ENCODE results near the gene TBC1D22A. TPM values are rescaled to one million over a fixed set of nuclear protein-coding genes. Genes with fewer than 3 reads are reported as not detected.

Gene TBC1D22A
- total and polyA plus RNA-seq, 2 experiments from 2014 or later, result 9.6 to 13.3 TPM

DNA sequence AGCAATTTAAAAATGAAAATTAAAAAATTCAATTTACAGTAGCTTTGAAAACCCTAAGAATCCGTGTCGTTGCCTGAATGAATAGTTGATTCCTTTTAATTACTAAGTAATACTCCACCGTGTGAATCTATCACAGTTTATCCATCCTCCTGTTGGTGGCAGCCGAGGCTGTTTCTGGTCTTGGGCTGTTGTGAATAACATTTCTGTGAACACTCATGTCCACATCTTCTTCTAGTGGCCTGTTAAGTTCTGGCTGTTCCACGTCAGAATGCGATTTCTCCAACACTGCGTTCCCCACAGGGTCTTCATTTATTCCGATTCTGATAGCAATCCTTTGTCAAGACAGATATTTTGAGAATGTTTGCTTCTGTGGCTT is 223.0 kb downstream of the TBC1D22A start (continued):
- TF ChIP-seq, protein P1, sequence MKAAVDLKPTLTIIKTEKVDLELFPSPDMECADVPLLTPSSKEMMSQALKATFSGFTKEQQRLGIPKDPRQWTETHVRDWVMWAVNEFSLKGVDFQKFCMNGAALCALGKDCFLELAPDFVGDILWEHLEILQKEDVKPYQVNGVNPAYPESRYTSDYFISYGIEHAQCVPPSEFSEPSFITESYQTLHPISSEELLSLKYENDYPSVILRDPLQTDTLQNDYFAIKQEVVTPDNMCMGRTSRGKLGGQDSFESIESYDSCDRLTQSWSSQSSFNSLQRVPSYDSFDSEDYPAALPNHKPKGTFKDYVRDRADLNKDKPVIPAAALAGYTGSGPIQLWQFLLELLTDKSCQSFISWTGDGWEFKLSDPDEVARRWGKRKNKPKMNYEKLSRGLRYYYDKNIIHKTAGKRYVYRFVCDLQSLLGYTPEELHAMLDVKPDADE (IDR thresholded peaks at IDR 0.05), result no peak
- TF ChIP-seq CREB1 (CRISPR knock-in tag; IDR thresholded peaks at IDR 0.05; ENCODE audit: low read depth), result no peak
- TF ChIP-seq ZNF114 (CRISPR knock-in tag; IDR thresholded peaks at IDR 0.05), result no peak
- TF ChIP-seq EZH2 (IDR thresholded peaks at IDR 0.05; ENCODE audit: low read depth, unreplicated experiment), result no peak

DNA sequence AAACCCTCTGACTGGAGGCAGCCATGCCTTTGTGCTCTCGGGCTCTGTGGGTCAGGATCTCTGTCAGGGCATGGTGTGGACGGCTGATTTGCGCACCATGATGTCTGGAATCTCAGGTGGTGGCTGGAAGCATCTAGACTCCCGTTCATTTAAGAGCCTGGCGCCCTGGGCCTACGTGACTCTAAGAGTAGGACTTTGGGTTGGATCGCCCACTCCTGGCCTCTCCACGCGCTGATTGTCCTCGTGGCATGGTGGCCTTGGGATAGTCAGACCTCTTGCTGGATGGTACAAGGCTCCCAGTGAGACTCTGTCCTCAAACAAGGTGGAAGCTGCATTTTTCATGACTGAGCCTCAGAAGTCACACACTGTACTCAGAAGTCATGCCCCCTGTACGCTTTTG is 224.3 kb downstream of the TBC1D22A start:
- no peaks in the 10 kb centered on the region; the same call in none of the 2 replicates for H4K20me1 ChIP-seq (replicated peaks; ENCODE audit: insufficient read depth)
- H3K4me3 ChIP-seq, result no peak overlapping the region
- Mint-ChIP-seq H3K36me3 (ENCODE audit: low read depth) (no peaks in the 10 kb centered on the region; the same call in 2 of the 3 replicates), H3K4me3 (no peak overlapping the region), H3K27ac (no peak overlapping the region), H3K9me3 (no peaks in the 10 kb centered on the region), H3K27me3 (ENCODE audit: insufficient read depth, low read depth, poor library complexity) (peaks cover 1% of the 10 kb centered on the region), H3K4me1 (peaks cover 13% of the 10 kb centered on the region)
- no peak overlapping the region for H3K4me2 ChIP-seq
- H3F3A ChIP-seq (replicated peaks; ENCODE audit: low read depth), result no peaks in the 10 kb centered on the region
- H3K4me1 ChIP-seq (ENCODE audit: insufficient read depth), result no peaks in the 10 kb centered on the region
- no peaks in the 10 kb centered on the region for H3K9me2 ChIP-seq (ENCODE audit: insufficient read depth)
- H3K27me3 ChIP-seq (ENCODE audit: insufficient read depth), result no peaks in the 10 kb centered on the region
- ATAC-seq (no peak), DNase-seq (ENCODE audit: low spot score) (no peak)
- no peak overlapping the region for H3K27ac ChIP-seq (ENCODE audit: low read depth)
- no peak overlapping the region for H2AFZ ChIP-seq
- no peaks in the 10 kb centered on the region for H3K36me3 ChIP-seq (ENCODE audit: insufficient read depth)
- no peak for TF ChIP-seq STAT1 (IDR thresholded peaks at IDR 0.05; ENCODE audit: unreplicated experiment)
- no peak for TF ChIP-seq POLR2AphosphoS5 (IDR thresholded peaks at IDR 0.05; ENCODE audit: low read depth)
- H3K79me2 ChIP-seq (replicated peaks; ENCODE audit: insufficient read depth), result no peaks in the 10 kb centered on the region

DNA sequence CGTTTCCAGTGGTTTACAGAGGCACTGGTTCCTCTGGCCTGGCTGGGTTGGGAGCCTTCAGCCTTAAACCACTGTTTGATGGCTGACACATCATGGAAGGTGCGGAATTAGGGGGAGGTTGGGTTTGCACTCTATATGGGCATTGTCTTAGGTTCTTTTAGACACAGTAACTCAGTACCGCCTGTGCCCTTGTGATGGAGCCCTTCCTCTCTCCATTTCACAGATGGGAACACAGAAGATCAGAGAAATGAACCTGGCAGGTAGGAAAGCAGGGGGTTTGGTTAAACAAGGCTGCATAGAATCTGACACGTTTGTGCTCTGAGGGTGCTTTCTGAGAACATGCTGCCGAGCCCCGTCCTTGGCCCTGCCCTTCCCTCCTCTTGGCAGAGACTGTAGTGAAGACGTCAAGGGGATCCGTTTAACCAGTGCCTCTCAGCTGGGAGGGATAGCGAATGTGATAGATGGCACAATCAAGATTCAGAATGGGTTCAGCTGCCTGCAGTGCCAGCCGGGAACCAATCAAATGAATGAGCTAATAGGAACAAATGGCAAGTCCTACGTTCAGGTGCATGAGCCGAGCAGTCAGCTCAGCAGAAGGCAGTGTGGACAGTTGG is 228.6 kb downstream of the TBC1D22A start:
- no peak overlapping the region for H2AFZ ChIP-seq
- H4K20me1 ChIP-seq (replicated peaks; ENCODE audit: insufficient read depth), result no peaks in the 10 kb centered on the region
- no peak for DNase-seq (ENCODE audit: low spot score)
- H3K79me2 ChIP-seq (replicated peaks; ENCODE audit: insufficient read depth), result no peaks in the 10 kb centered on the region
- Mint-ChIP-seq H3K4me3 (no peak overlapping the region), H3K9me3 (no peaks in the 10 kb centered on the region), H3K27ac (no peak overlapping the region), H3K27me3 (ENCODE audit: insufficient read depth, low read depth, poor library complexity) (peaks cover 2% of the 10 kb centered on the region), H3K4me1 (peaks cover 10% of the 10 kb centered on the region; the same call in 2 of the 3 replicates), H3K36me3 (ENCODE audit: low read depth) (no peaks in the 10 kb centered on the region; the same call in 2 of the 3 replicates)
- TF ChIP-seq CREB1 (CRISPR knock-in tag; IDR thresholded peaks at IDR 0.05; ENCODE audit: low read depth) (no peak), POLR2AphosphoS5 (IDR thresholded peaks at IDR 0.05; ENCODE audit: low read depth) (no peak)
- TF ChIP-seq, protein P1 (IDR thresholded peaks at IDR 0.05), result no peak
- TF ChIP-seq, protein P2, sequence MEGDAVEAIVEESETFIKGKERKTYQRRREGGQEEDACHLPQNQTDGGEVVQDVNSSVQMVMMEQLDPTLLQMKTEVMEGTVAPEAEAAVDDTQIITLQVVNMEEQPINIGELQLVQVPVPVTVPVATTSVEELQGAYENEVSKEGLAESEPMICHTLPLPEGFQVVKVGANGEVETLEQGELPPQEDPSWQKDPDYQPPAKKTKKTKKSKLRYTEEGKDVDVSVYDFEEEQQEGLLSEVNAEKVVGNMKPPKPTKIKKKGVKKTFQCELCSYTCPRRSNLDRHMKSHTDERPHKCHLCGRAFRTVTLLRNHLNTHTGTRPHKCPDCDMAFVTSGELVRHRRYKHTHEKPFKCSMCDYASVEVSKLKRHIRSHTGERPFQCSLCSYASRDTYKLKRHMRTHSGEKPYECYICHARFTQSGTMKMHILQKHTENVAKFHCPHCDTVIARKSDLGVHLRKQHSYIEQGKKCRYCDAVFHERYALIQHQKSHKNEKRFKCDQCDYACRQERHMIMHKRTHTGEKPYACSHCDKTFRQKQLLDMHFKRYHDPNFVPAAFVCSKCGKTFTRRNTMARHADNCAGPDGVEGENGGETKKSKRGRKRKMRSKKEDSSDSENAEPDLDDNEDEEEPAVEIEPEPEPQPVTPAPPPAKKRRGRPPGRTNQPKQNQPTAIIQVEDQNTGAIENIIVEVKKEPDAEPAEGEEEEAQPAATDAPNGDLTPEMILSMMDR (conservative IDR thresholded peaks at IDR 0.05; ENCODE audit: low read depth in 2 of 2), result peak in 1 of 2 experiments; percentile 32; a peak in 1 of 4 replicates
- no peak overlapping the region for H3K4me3 ChIP-seq
- ATAC-seq, result peak; percentile 44; the same call in 2 of the 3 replicates
- no peaks in the 10 kb centered on the region for H3K27me3 ChIP-seq (ENCODE audit: insufficient read depth)
- H3K4me1 ChIP-seq (ENCODE audit: insufficient read depth), result no peaks in the 10 kb centered on the region
- H3K36me3 ChIP-seq (ENCODE audit: insufficient read depth), result no peaks in the 10 kb centered on the region
- no peaks in the 10 kb centered on the region for H3F3A ChIP-seq (replicated peaks; ENCODE audit: low read depth)
- no peak overlapping the region for H3K4me2 ChIP-seq
- no peak overlapping the region for H3K27ac ChIP-seq (ENCODE audit: low read depth)
- H3K9me2 ChIP-seq (ENCODE audit: insufficient read depth), result no peaks in the 10 kb centered on the region
